K562 (cell line): ENCODE measurements around the gene NEMP2. TPM values are rescaled to one million over a fixed set of nuclear protein-coding genes. Genes with fewer than 3 reads are reported as not detected.

ENCODE experiments used
- ATAC-seq: fragments of 200-7000 bp; cut with Tn5 transposase; 3 replicates; pipeline ENCODE4 v1.9.1; 2020; ENCODE audit warnings: moderate library complexity
- BruUV-seq: library from RNA; stranded (reverse); fragments of 400-500 nt; replicated peaks from 2 replicates; lab custom pipeline; 2021; lab: Mats Ljungman, UMichigan
- CTCF ChIA-PET: fragments of 300-600 bp; formaldehyde crosslinking; extraction: SDS; loops from one replicate; lab custom pipeline; 2021; ENCODE audit warnings: low intra/inter-chr PET ratio; lab: Yijun Ruan, JAX
- POLR2A ChIA-PET: fragments of 300-600, 350-650 bp; sonication (Branson Sonifier 250); formaldehyde crosslinking; extraction: SDS; loops from one replicate; lab custom pipeline; 2021; ENCODE audit warnings: antibody characterized with exemption, inconsistent platforms; lab: Yijun Ruan, JAX
- DNase-seq, 4 experiments: peaks; one replicate each; pipeline versions ENCODE4 v3.0.0 to v3.0.0-alpha.2; 2011 to 2018; ENCODE audit warnings: low spot score in 3 of 4, mixed read lengths in 3 of 4; ENCODE audit errors: extremely low read depth in 1 of 4
- FAIRE-seq: peaks from 2 replicates; lab custom pipeline; 2011; peaks lifted over from hg19 to GRCh38; lab: Jason Lieb, UNC
- H2AFZ ChIP-seq: 2 replicates; pipeline ENCODE4 v1.6.0; 2011; ENCODE audit warnings: low read depth, low read length, control low read depth, inconsistent platforms
- H3K27ac ChIP-seq: fragments of 200-600 bp; 3 replicates; pipeline ENCODE4 v1.8.0; 2011; ENCODE audit warnings: low read depth, mild to moderate bottlenecking, control low read depth, inconsistent platforms, low read length, moderate library complexity, mixed read lengths; ENCODE audit errors: extremely low read depth
- H3K27me3 ChIP-seq, 2 experiments: fragments of 300-600 bp in 1 of 2; 2 replicates in 1 of 2; 3 replicates in 1 of 2; pipeline versions ENCODE4 v1.6.0 to v1.8.0; 2011; ENCODE audit warnings: inconsistent platforms in 2 of 2, low read length in 2 of 2, mild to moderate bottlenecking in 1 of 2, mixed read lengths in 1 of 2, moderate library complexity in 1 of 2; ENCODE audit not compliant: control insufficient read depth in 2 of 2, insufficient read depth in 2 of 2
- H3K36me3 ChIP-seq: fragments of 300-600 bp; 3 replicates; pipeline ENCODE4 v1.8.0; 2011; ENCODE audit warnings: mild to moderate bottlenecking, low read length, inconsistent platforms; ENCODE audit not compliant: control insufficient read depth, insufficient read depth
- H3K4me1 ChIP-seq, 2 experiments: fragments of 200-600 bp in 1 of 2; replicated peaks in 1 of 2; 2 replicates in 1 of 2; 3 replicates in 1 of 2; pipeline versions ENCODE4 v1.5.1 to v1.8.0; 2011; ENCODE audit warnings: inconsistent platforms in 2 of 2, low read length in 2 of 2, mild to moderate bottlenecking in 1 of 2, mixed read lengths in 1 of 2, moderate library complexity in 1 of 2; ENCODE audit not compliant: control insufficient read depth in 2 of 2, insufficient read depth in 2 of 2
- H3K4me2 ChIP-seq: 2 replicates; pipeline ENCODE4 v1.6.1; 2011; ENCODE audit warnings: low read length, control low read depth, inconsistent platforms, mixed read lengths; ENCODE audit not compliant: insufficient read depth
- H3K4me3 ChIP-seq: fragments of 200-600 bp; sonication (generic), shearing (Covaris generic); 2 replicates; pipeline ENCODE4 v1.5.1; 2016; ENCODE audit warnings: control low read depth, inconsistent platforms
- H3K79me2 ChIP-seq: fragments of 200-600 bp; 3 replicates; pipeline ENCODE4 v1.8.0; 2011; ENCODE audit warnings: low read length, inconsistent platforms; ENCODE audit not compliant: control insufficient read depth, insufficient read depth
- H3K9ac ChIP-seq, 2 experiments: 2 replicates each; pipeline versions ENCODE4 v1.6.0 to v1.6.1; 2011; ENCODE audit warnings: low read depth in 2 of 2, low read length in 2 of 2, control low read depth in 1 of 2, inconsistent platforms in 1 of 2, mild to moderate bottlenecking in 1 of 2, mixed read lengths in 1 of 2; ENCODE audit not compliant: insufficient read depth in 1 of 2
- H3K9me1 ChIP-seq: one replicate; pipeline ENCODE4 v1.6.0; 2011; ENCODE audit warnings: inconsistent platforms, mild to moderate bottlenecking, low read length, moderate library complexity; ENCODE audit not compliant: control insufficient read depth, insufficient read depth
- H3K9me3 ChIP-seq: replicated peaks from 2 replicates; pipeline ENCODE4 v1.5.1; 2011; ENCODE audit warnings: low read depth, low read length, inconsistent platforms; ENCODE audit not compliant: control insufficient read depth, insufficient read depth
- H4K20me1 ChIP-seq: replicated peaks from 2 replicates; pipeline ENCODE4 v1.6.1; 2011; ENCODE audit warnings: low read length, inconsistent platforms, mixed read lengths; ENCODE audit not compliant: control insufficient read depth, insufficient read depth
- ATF7 ChIP-seq: fragments of 450-650 bp; IDR thresholded peaks from 2 replicates; pipeline ENCODE4 v1.7.1; 2014; ENCODE audit warnings: mild to moderate bottlenecking, moderate library complexity
- CAMTA2 ChIP-seq: fragments of 250-450 bp; sonication (Bioruptor Pico); conservative IDR thresholded peaks from 2 replicates; pipeline ENCODE4 v1.5.1; 2022
- CEBPG ChIP-seq, 3 experiments: fragments of 200-800 bp in 1 of 3; sonication (Bioruptor generic) in 1 of 3; sonication (generic) in 1 of 3; formaldehyde crosslinking in 1 of 3; IDR thresholded peaks in 2 of 3; conservative IDR thresholded peaks in 1 of 3; 2 replicates each; pipeline versions ENCODE4 v1.6.1 to v1.8.0; 2016 to 2022; ENCODE audit warnings: missing compliant biosample characterization in 2 of 3, missing genetic modification characterization in 2 of 3, mild to moderate bottlenecking in 1 of 3, missing genetic modification reagents in 1 of 3
- E2F5 ChIP-seq: sonication (generic); formaldehyde crosslinking; IDR thresholded peaks from 2 replicates; pipeline ENCODE4 v1.8.0; 2022; ENCODE audit warnings: mild to moderate bottlenecking, missing genetic modification reagents
- L3MBTL2 ChIP-seq: fragments of 450-650 bp; IDR thresholded peaks from 2 replicates; pipeline ENCODE4 v1.6.1; 2016; ENCODE audit warnings: mild to moderate bottlenecking, moderate library complexity
- LEF1 ChIP-seq: fragments of 450-650 bp; IDR thresholded peaks from 2 replicates; pipeline ENCODE4 v1.6.1; 2016; ENCODE audit warnings: mild to moderate bottlenecking
- MAFF ChIP-seq: IDR thresholded peaks from 2 replicates; pipeline ENCODE4 v1.6.1; 2012; ENCODE audit warnings: low read length, improper control_type of control experiment
- MEF2D ChIP-seq: conservative IDR thresholded peaks from 2 replicates; pipeline ENCODE4 v1.6.1; 2016; ENCODE audit warnings: low read depth, missing genetic modification characterization, missing compliant biosample characterization
- POLR2AphosphoS2 ChIP-seq: IDR thresholded peaks from 2 replicates; pipeline ENCODE4 v1.6.1; 2012; ENCODE audit warnings: low read length, improper control_type of control experiment
- RBM22 ChIP-seq: fragments of 200-400 bp; formaldehyde crosslinking; IDR thresholded peaks from 2 replicates; pipeline ENCODE4 v1.6.1; 2018; ENCODE audit warnings: low read length, low read depth; ENCODE audit not compliant: poor library complexity, severe bottlenecking
- TGIF2 ChIP-seq: sonication (generic); formaldehyde crosslinking; IDR thresholded peaks from 2 replicates; pipeline ENCODE4 v1.8.1; 2022; ENCODE audit warnings: mild to moderate bottlenecking, missing genetic modification reagents, moderate library complexity
- TRIM24 ChIP-seq, 2 experiments: fragments of 450-650 bp; IDR thresholded peaks; 2 replicates each; pipeline ENCODE4 v1.6.1; 2016
- U2AF1 ChIP-seq: fragments of 200-400 bp; formaldehyde crosslinking; optimal IDR thresholded peaks from 2 replicates; pipeline ENCODE3; 2017; ENCODE audit warnings: mild to moderate bottlenecking, low read depth, low read length, moderate library complexity
- ZBTB33 ChIP-seq: sonication (generic); formaldehyde crosslinking; IDR thresholded peaks from 2 replicates; pipeline ENCODE4 v1.8.1; 2023; ENCODE audit warnings: mild to moderate bottlenecking, missing genetic modification reagents
- ZNF146 ChIP-seq: IDR thresholded peaks from one replicate; pipeline ENCODE4 v1.6.1; 2018; ENCODE audit warnings: missing compliant biosample characterization; ENCODE audit not compliant: unreplicated experiment
- ZNF41 ChIP-seq: fragments of 250-450 bp; sonication (Bioruptor Pico); conservative IDR thresholded peaks from 2 replicates; pipeline ENCODE4 v1.4.0; 2020; ENCODE audit warnings: mild to moderate bottlenecking
- ZNF518B ChIP-seq: fragments of 250-450 bp; sonication (Bioruptor Pico); IDR thresholded peaks from 2 replicates; pipeline ENCODE4 v1.5.0; 2021; ENCODE audit warnings: mild to moderate bottlenecking, moderate library complexity
- ZNF551 ChIP-seq: fragments of 250-450 bp; sonication (Bioruptor Pico); IDR thresholded peaks from 2 replicates; pipeline ENCODE4 v1.5.0; 2021; ENCODE audit warnings: mild to moderate bottlenecking, moderate library complexity
- WGBS: fragments of 100-300 bp; shearing (Covaris generic); methylation state at CpG from one replicate; pipeline ENCODE4 v1.1.6; 2016; ENCODE audit warnings: low coverage, mixed read lengths; ENCODE audit not compliant: insufficient coverage; ENCODE audit errors: missing lambda C conversion rate; 5-methylcytosine and 5-hydroxymethylcytosine counted together
- in situ Hi-C: fragments of 300-500 bp; cut with MboI; formaldehyde crosslinking; loops from 4 replicates; pipeline ENCODE4 v1.15.0; 2018; ENCODE audit warnings: inconsistent platforms, mixed read lengths
- intact Hi-C: fragments of 100-400 bp; cut with micrococcal nuclease; formaldehyde crosslinking; loops from 2 replicates; pipeline ENCODE4 v1.14.2; 2022
- polyA plus RNA-seq, 8 experiments: library from polyadenylated mRNA; depleted of rRNA in 4 of 8; stranded (reverse) in 5 of 8; unstranded in 3 of 8; fragments of >200 nt; fragmentation: Nextera tagmentation in 2 of 8; fragmentation: Illumina TruSeq in 1 of 8; extraction: Ambion mirVana in 2 of 8; extraction: Trizol in 1 of 8; gene quantifications; 2 replicates each; pipeline versions ENCODE4 v1.2.1 to v1.2.3, GENCODE V29; 2011 to 2014; ENCODE audit warnings: inconsistent platforms in 1 of 8, missing spikeins in 1 of 8
- total RNA-seq, 7 experiments: library from RNA; depleted of rRNA in 6 of 7; stranded (reverse); fragments of >200 nt in 6 of 7; fragmentation: Illumina TruSeq in 2 of 7; extraction: Trizol in 2 of 7; gene quantifications; 2 replicates each; pipeline versions ENCODE4 v1.2.1 to v1.2.3, GENCODE V29; 2011 to 2021; ENCODE audit warnings: low replicate concordance in 1 of 7

The NEMP2 gene
- total and polyA plus RNA-seq, 9 of the 15 experiments (the other 6 are each of a cell fraction or from before 2014, with no cell fraction given): 0.32 to 3.0 (median 1.7) TPM

GRCh38 chr2:190528521-190529001 lies 6.0 kb downstream of the NEMP2 start:
- Histone ChIP-seq H3K27me3 (no peaks in the 10 kb centered on the region), H3K4me3 (no peak overlapping the region), H3K9me1 (no peaks in the 10 kb centered on the region), H3K36me3 (no peaks in the 10 kb centered on the region), H3K4me2 (no peak overlapping the region), H3K4me1 (peaks cover 0 to 37% of the 10 kb centered on the region in 2 experiments; a peak in 3 of 5 replicates), H3K9ac (no peak overlapping the region), H4K20me1 (no peaks in the 10 kb centered on the region), H3K79me2 (no peaks in the 10 kb centered on the region; the same call in 2 of the 3 replicates), H3K9me3 (no peaks in the 10 kb centered on the region), H2AFZ (no peak overlapping the region), H3K27ac (no peak overlapping the region)
- no TSS peak for BruUV-seq
- no peak for DNase-seq
- POLR2A ChIA-PET: no interaction called here
- ATAC-seq: peak; percentile 23; the same call in 2 of the 3 replicates
- in situ Hi-C loops (no loop called here), intact Hi-C loops (no loop called here)
- FAIRE-seq: no peak
- CTCF ChIA-PET: no interaction called here
- 27% methylated on average over 1 of the region's 1 CpG for WGBS
- no peak for TF ChIP-seq RBM22
- no peak for TF ChIP-seq ZBTB33 (CRISPR knock-in tag)
- TF ChIP-seq ZNF146: no peak
- no peak for TF ChIP-seq POLR2AphosphoS2
- no peak for TF ChIP-seq ZNF551 (CRISPR knock-in tag)
- TF ChIP-seq MAFF: no peak
- TF ChIP-seq CAMTA2 (CRISPR knock-in tag): no peak
- peak; percentile 25; the same call in 1 of the 2 replicates for TF ChIP-seq L3MBTL2
- no peak for TF ChIP-seq ZNF41 (CRISPR knock-in tag)
- TF ChIP-seq LEF1: no peak
- TF ChIP-seq U2AF1: no peak
- no peak for TF ChIP-seq ZNF518B (CRISPR knock-in tag)
- TF ChIP-seq E2F5 (CRISPR knock-in tag): no peak
- no peak for TF ChIP-seq TGIF2 (CRISPR knock-in tag)
- peak; percentile 49; the same call in 1 of the 2 replicates for TF ChIP-seq CEBPG (CRISPR knock-in tag; IDR thresholded peaks at IDR 0.05)
- TF ChIP-seq CEBPG (tag; conservative IDR thresholded peaks at IDR 0.05 in 1 of 2, IDR thresholded peaks at IDR 0.05 in 1 of 2): peak; percentile 95
- TF ChIP-seq ATF7: peak; percentile 54
- TF ChIP-seq MEF2D: no peak
- TF ChIP-seq TRIM24 (IDR thresholded peaks at IDR 0.05): peak; percentile 12 to 59; a peak in 2 of 4 replicates
